Measurements from ENCODE around the gene ATP6V1G2.

GRCh38 chr6:31592396-31592771 is 46.0 kb upstream of the ATP6V1G2 start:
- TF ChIP-seq POLR2A (IDR thresholded peaks at IDR 0.05) (no peak), CTCF (IDR thresholded peaks at IDR 0.05) (no peak)

All from body of pancreas (tissue), 4 donors.